ENCODE data around the gene PTP4A1.

PTP4A1 gene

GRCh38 chr6:63609231-63609630 lies 37.0 kb downstream of the PTP4A1 start:
- no CpG with 5 or more reads among the region's 1 CpG for WGBS, 2 experiments (ENCODE audit: insufficient coverage in 2 of 2)
- H3K4me3 ChIP-seq (ENCODE audit: extremely low read depth, insufficient read depth, low read length, poor library complexity, severe bottlenecking), result no peak overlapping the region
- no peaks in the 10 kb centered on the region for H3K36me3 ChIP-seq (ENCODE audit: control insufficient read depth, insufficient read depth, low read length)
- no peak overlapping the region for H3K27ac ChIP-seq (ENCODE audit: low read depth, low read length, severe bottlenecking)
- no peaks in the 10 kb centered on the region for H3K4me1 ChIP-seq (ENCODE audit: control insufficient read depth, insufficient read depth, low read length, poor library complexity, severe bottlenecking)
- H3K9me3 ChIP-seq (ENCODE audit: control insufficient read depth, low read length), result no peaks in the 10 kb centered on the region

- WGBS, 2 experiments (ENCODE audit: insufficient coverage in 2 of 2), result 86% methylated on average over 1 of the region's 1 CpG; no CpG with 5 or more reads in 1 of the 2 experiments
- H3K9me3 ChIP-seq (ENCODE audit: control insufficient read depth, low read length), result no peaks in the 10 kb centered on the region
- H3K36me3 ChIP-seq (ENCODE audit: control insufficient read depth, insufficient read depth, low read length), result no peaks in the 10 kb centered on the region
- no peak overlapping the region for H3K4me3 ChIP-seq (ENCODE audit: extremely low read depth, insufficient read depth, low read length, poor library complexity, severe bottlenecking)
- H3K4me1 ChIP-seq (ENCODE audit: control insufficient read depth, insufficient read depth, low read length, poor library complexity, severe bottlenecking), result no peaks in the 10 kb centered on the region
- H3K27ac ChIP-seq (ENCODE audit: low read depth, low read length, severe bottlenecking), result no peak overlapping the region
These were observed 38.7 kb downstream of the PTP4A1 start for GRCh38 chr6:63610944-63611343.

- no peaks in the 10 kb centered on the region for H3K9me3 ChIP-seq (ENCODE audit: control insufficient read depth, low read length)
- no peaks in the 10 kb centered on the region for H3K36me3 ChIP-seq (ENCODE audit: control insufficient read depth, insufficient read depth, low read length)
- no peaks in the 10 kb centered on the region for H3K4me1 ChIP-seq (ENCODE audit: control insufficient read depth, insufficient read depth, low read length, poor library complexity, severe bottlenecking)
- H3K27ac ChIP-seq (ENCODE audit: low read depth, low read length, severe bottlenecking), result no peak overlapping the region
- no CpG with 5 or more reads among the region's 1 CpG for WGBS, 2 experiments (ENCODE audit: insufficient coverage in 2 of 2)
- no peak overlapping the region for H3K4me3 ChIP-seq (ENCODE audit: extremely low read depth, insufficient read depth, low read length, poor library complexity, severe bottlenecking)
These were observed 39.3 kb downstream of the PTP4A1 start for GRCh38 chr6:63611560-63611959.

GRCh38 chr6:63615590-63615989 lies 43.3 kb downstream of the PTP4A1 start:
- no peak overlapping the region for H3K4me3 ChIP-seq (ENCODE audit: extremely low read depth, insufficient read depth, low read length, poor library complexity, severe bottlenecking)
- no peaks in the 10 kb centered on the region for H3K4me1 ChIP-seq (ENCODE audit: control insufficient read depth, insufficient read depth, low read length, poor library complexity, severe bottlenecking)
- H3K36me3 ChIP-seq (ENCODE audit: control insufficient read depth, insufficient read depth, low read length), result no peaks in the 10 kb centered on the region
- WGBS, 2 experiments (ENCODE audit: insufficient coverage in 2 of 2), result 94 to 100% methylated on average over 1 of the region's 1 CpG
- H3K9me3 ChIP-seq (ENCODE audit: control insufficient read depth, low read length), result no peaks in the 10 kb centered on the region
- H3K27ac ChIP-seq (ENCODE audit: low read depth, low read length, severe bottlenecking), result no peak overlapping the region

Data from mesodermal cell (in vitro differentiated cells).